ENCODE measurements around the gene IFT43.

IFT43 gene

GRCh38 chr14:75976826-75977581 is 8.6 kb upstream of the IFT43 start:
- TF ChIP-seq CTCF (IDR thresholded peaks at IDR 0.05; ENCODE audit: insufficient read depth, low read length, poor library complexity, severe bottlenecking), result no peak
- DNase-seq (ENCODE audit: extremely low read depth, insufficient read length), result no peak
- H3K4me3 ChIP-seq (replicated peaks; ENCODE audit: low read depth, low read length), result no peak overlapping the region
- no peaks in the 10 kb centered on the region for H3K36me3 ChIP-seq (ENCODE audit: control insufficient read depth, insufficient read depth, low read length)
- H3K27me3 ChIP-seq (replicated peaks; ENCODE audit: control insufficient read depth, insufficient read depth, low read length), result no peaks in the 10 kb centered on the region

GRCh38 chr14:75977582-75977943 is 8.0 kb upstream of the IFT43 start:
- Histone ChIP-seq H3K4me3 (replicated peaks; ENCODE audit: low read depth, low read length) (no peak overlapping the region), H3K36me3 (ENCODE audit: control insufficient read depth, insufficient read depth, low read length) (no peaks in the 10 kb centered on the region), H3K27me3 (replicated peaks; ENCODE audit: control insufficient read depth, insufficient read depth, low read length) (no peaks in the 10 kb centered on the region)
- no peak for TF ChIP-seq CTCF (IDR thresholded peaks at IDR 0.05; ENCODE audit: insufficient read depth, low read length, poor library complexity, severe bottlenecking)
- no peak for DNase-seq (ENCODE audit: extremely low read depth, insufficient read length)

GRCh38 chr14:75978249-75978731 is 7.3 kb upstream of the IFT43 start:
- no peak for DNase-seq (ENCODE audit: extremely low read depth, insufficient read length)

GRCh38 chr14:75979071-75979571 is 6.4 kb upstream of the IFT43 start:
- Histone ChIP-seq H3K36me3 (ENCODE audit: control insufficient read depth, insufficient read depth, low read length) (no peaks in the 10 kb centered on the region), H3K4me3 (replicated peaks; ENCODE audit: low read depth, low read length) (no peak overlapping the region), H3K27me3 (replicated peaks; ENCODE audit: control insufficient read depth, insufficient read depth, low read length) (no peaks in the 10 kb centered on the region)
- peak; percentile 34 for DNase-seq (ENCODE audit: extremely low read depth, insufficient read length)
- peak; percentile 67 for TF ChIP-seq CTCF (IDR thresholded peaks at IDR 0.05; ENCODE audit: insufficient read depth, low read length, poor library complexity, severe bottlenecking)

More at GRCh38 chr14:75978249-75978731, 7.3 kb upstream of the IFT43 start:
- TF ChIP-seq CTCF (IDR thresholded peaks at IDR 0.05; ENCODE audit: insufficient read depth, low read length, poor library complexity, severe bottlenecking), result no peak
- H3K36me3 ChIP-seq (ENCODE audit: control insufficient read depth, insufficient read depth, low read length), result no peaks in the 10 kb centered on the region
- H3K27me3 ChIP-seq (replicated peaks; ENCODE audit: control insufficient read depth, insufficient read depth, low read length), result no peaks in the 10 kb centered on the region
- no peak overlapping the region for H3K4me3 ChIP-seq (replicated peaks; ENCODE audit: low read depth, low read length)

- H3K36me3 ChIP-seq (ENCODE audit: control insufficient read depth, insufficient read depth, low read length), result no peaks in the 10 kb centered on the region
- H3K27me3 ChIP-seq (replicated peaks; ENCODE audit: control insufficient read depth, insufficient read depth, low read length), result no peaks in the 10 kb centered on the region
- no peak for TF ChIP-seq CTCF (IDR thresholded peaks at IDR 0.05; ENCODE audit: insufficient read depth, low read length, poor library complexity, severe bottlenecking)
- no peak overlapping the region for H3K4me3 ChIP-seq (replicated peaks; ENCODE audit: low read depth, low read length)
- DNase-seq (ENCODE audit: extremely low read depth, insufficient read length), result no peak
These were observed 5.7 kb upstream of the IFT43 start for GRCh38 chr14:75979648-75980565.
